CD4-positive, alpha-beta T cell (primary cell): ENCODE results near the gene RNF220. TPM values are rescaled to one million over a fixed set of nuclear protein-coding genes. Genes with fewer than 3 reads are reported as not detected.

Experiments
- ATAC-seq: fragments of 200-7000 bp; cut with Tn5 transposase; one replicate; pipeline ENCODE4 v1.10.0; 2022; ENCODE audit warnings: mild to moderate bottlenecking; ENCODE audit not compliant: poor library complexity
- CTCF ChIA-PET: fragments of 350-600 bp; sonication (Branson Sonifier 250); formaldehyde crosslinking; loops from one replicate; lab custom pipeline; 2021; ENCODE audit warnings: antibody characterized with exemption, inconsistent platforms; lab: Charles Lee
- POLR2A ChIA-PET: fragments of 350-600 bp; sonication (Branson Sonifier 250); formaldehyde crosslinking; loops from one replicate; lab custom pipeline; 2021; ENCODE audit warnings: antibody characterized with exemption, inconsistent platforms; lab: Charles Lee
- DNase-seq, 14 experiments: peaks; one replicate each; pipeline ENCODE4 v3.0.0-alpha.2; 2013 to 2020; ENCODE audit warnings: mixed read lengths in 2 of 14
- H3K27ac ChIP-seq, 2 donors: one replicate each; pipeline versions ENCODE4 v1.5.1 to v1.7.0; 2013; ENCODE audit warnings: low read length in 2 of 2, low read depth in 1 of 2, mild to moderate bottlenecking in 1 of 2
- H3K27me3 ChIP-seq, 2 experiments: 1 replicate in 1 of 2; 2 replicates in 1 of 2; pipeline versions ENCODE4 v1.6.1 to v1.7.0; 2013; ENCODE audit warnings: low read length in 2 of 2, control low read depth in 1 of 2, mild to moderate bottlenecking in 1 of 2, moderate library complexity in 1 of 2; ENCODE audit not compliant: insufficient read depth in 2 of 2, control insufficient read depth in 1 of 2
- H3K36me3 ChIP-seq: one replicate; pipeline ENCODE4 v1.6.1; 2013; ENCODE audit warnings: low read length, control low read depth; ENCODE audit not compliant: insufficient read depth
- H3K4me1 ChIP-seq: one replicate; pipeline ENCODE4 v1.6.1; 2013; ENCODE audit warnings: low read length, control low read depth; ENCODE audit not compliant: insufficient read depth
- H3K4me3 ChIP-seq: one replicate; pipeline ENCODE4 v1.5.1; 2013; ENCODE audit warnings: mild to moderate bottlenecking, low read length, moderate library complexity
- H3K9me3 ChIP-seq, 2 experiments: 1 replicate in 1 of 2; 2 replicates in 1 of 2; pipeline versions ENCODE4 v1.6.1 to v1.7.0; 2013; ENCODE audit warnings: low read length in 2 of 2, mild to moderate bottlenecking in 2 of 2, control low read depth in 1 of 2, moderate library complexity in 1 of 2; ENCODE audit not compliant: control insufficient read depth in 1 of 2, insufficient read depth in 1 of 2
- H3K27ac Mint-ChIP-seq: one replicate; pipeline ENCODE4 v1.8.0; 2020; ENCODE audit warnings: mixed read lengths
- H3K27me3 Mint-ChIP-seq: one replicate; pipeline ENCODE4 v1.8.0; 2021; ENCODE audit warnings: mixed read lengths
- H3K36me3 Mint-ChIP-seq: one replicate; pipeline ENCODE4 v1.8.0; 2021; ENCODE audit warnings: low read depth, mixed read lengths
- H3K4me1 Mint-ChIP-seq: one replicate; pipeline ENCODE4 v1.8.0; 2021; ENCODE audit warnings: low read depth, mixed read lengths
- H3K4me3 Mint-ChIP-seq: one replicate; pipeline ENCODE4 v1.8.0; 2020; ENCODE audit warnings: mild to moderate bottlenecking, mixed read lengths
- H3K9me3 Mint-ChIP-seq: one replicate; pipeline ENCODE4 v1.8.0; 2020; ENCODE audit warnings: mixed read lengths
- intact Hi-C, 2 experiments: fragments of 100-400 bp; cut with DNase I in 1 of 2; cut with micrococcal nuclease in 1 of 2; formaldehyde crosslinking; loops; one replicate each; pipeline versions ENCODE4 v1.15.1 to v1.9.0; 2023 to 2025; cut with DNase I, micrococcal nuclease
- total RNA-seq, 174 experiments: library from RNA in 2 of 174; stranded (reverse) in 2 of 174; gene quantifications; one replicate each; pipeline ENCODE4 v1.2.3 and lab custom pipeline; 2021 to 2026
- TF ChIP-seq, protein P1 (sequence below): fragments of 200-600 bp; IDR thresholded peaks from one replicate; pipeline ENCODE4 v1.8.0; 2022; ENCODE audit warnings: antibody characterized with exemption, mild to moderate bottlenecking

RNF220 gene
- total RNA-seq, 2 experiments from 2014 or later: 76.0 to 77.9 TPM

GRCh38 chr1:44596511-44596910 is 191.5 kb downstream of the RNF220 start:
- peaks cover 0 to 3% of the 10 kb centered on the region in 2 experiments for H3K27me3 ChIP-seq
- no peak overlapping the region for H3K27ac ChIP-seq
- H3K9me3 Mint-ChIP-seq: no peaks in the 10 kb centered on the region
- ChIA-PET POLR2A (no interaction called here), CTCF (interaction anchor here (0.7 kb wide), 1 partner anchor 55 kb away, joined by 3 read pairs; no protein-coding TSS in a partner anchor)
- H3K27me3 Mint-ChIP-seq: no peaks in the 10 kb centered on the region
- no peaks in the 10 kb centered on the region for H3K36me3 Mint-ChIP-seq
- H3K4me3 Mint-ChIP-seq: no peak overlapping the region
- TF ChIP-seq, protein P1, sequence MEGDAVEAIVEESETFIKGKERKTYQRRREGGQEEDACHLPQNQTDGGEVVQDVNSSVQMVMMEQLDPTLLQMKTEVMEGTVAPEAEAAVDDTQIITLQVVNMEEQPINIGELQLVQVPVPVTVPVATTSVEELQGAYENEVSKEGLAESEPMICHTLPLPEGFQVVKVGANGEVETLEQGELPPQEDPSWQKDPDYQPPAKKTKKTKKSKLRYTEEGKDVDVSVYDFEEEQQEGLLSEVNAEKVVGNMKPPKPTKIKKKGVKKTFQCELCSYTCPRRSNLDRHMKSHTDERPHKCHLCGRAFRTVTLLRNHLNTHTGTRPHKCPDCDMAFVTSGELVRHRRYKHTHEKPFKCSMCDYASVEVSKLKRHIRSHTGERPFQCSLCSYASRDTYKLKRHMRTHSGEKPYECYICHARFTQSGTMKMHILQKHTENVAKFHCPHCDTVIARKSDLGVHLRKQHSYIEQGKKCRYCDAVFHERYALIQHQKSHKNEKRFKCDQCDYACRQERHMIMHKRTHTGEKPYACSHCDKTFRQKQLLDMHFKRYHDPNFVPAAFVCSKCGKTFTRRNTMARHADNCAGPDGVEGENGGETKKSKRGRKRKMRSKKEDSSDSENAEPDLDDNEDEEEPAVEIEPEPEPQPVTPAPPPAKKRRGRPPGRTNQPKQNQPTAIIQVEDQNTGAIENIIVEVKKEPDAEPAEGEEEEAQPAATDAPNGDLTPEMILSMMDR: no peak
- no peaks in the 10 kb centered on the region for H3K9me3 ChIP-seq
- H3K27ac Mint-ChIP-seq: no peak overlapping the region
- H3K4me1 ChIP-seq: peaks cover 6% of the 10 kb centered on the region
- ATAC-seq (no peak), DNase-seq (no peak)
- intact Hi-C loops: loop anchor here in 1 of 2 experiments (5.0 kb wide), 1 partner anchor 379 kb away; no protein-coding TSS in a partner anchor
- H3K36me3 ChIP-seq: no peaks in the 10 kb centered on the region
- H3K4me1 Mint-ChIP-seq: no peaks in the 10 kb centered on the region
- no peak overlapping the region for H3K4me3 ChIP-seq

GRCh38 chr1:44598167-44598566 is 193.1 kb downstream of the RNF220 start:
- no peak for ATAC-seq
- peaks cover 0 to 3% of the 10 kb centered on the region in 2 experiments for H3K27me3 ChIP-seq
- Mint-ChIP-seq H3K36me3 (no peaks in the 10 kb centered on the region), H3K9me3 (no peaks in the 10 kb centered on the region), H3K27me3 (no peaks in the 10 kb centered on the region), H3K4me1 (no peaks in the 10 kb centered on the region), H3K27ac (no peak overlapping the region), H3K4me3 (no peak overlapping the region)
- DNase-seq: no peak
- ChIA-PET CTCF (no interaction called here), POLR2A (no interaction called here)
- no peak overlapping the region for H3K4me3 ChIP-seq
- no peaks in the 10 kb centered on the region for H3K9me3 ChIP-seq
- no peak overlapping the region for H3K27ac ChIP-seq
- no peaks in the 10 kb centered on the region for H3K36me3 ChIP-seq
- H3K4me1 ChIP-seq: peaks cover 6% of the 10 kb centered on the region
- TF ChIP-seq, protein P1: no peak
- intact Hi-C loops: loop anchor here in 1 of 2 experiments (5.0 kb wide), 1 partner anchor 381 kb away; no protein-coding TSS in a partner anchor

- TF ChIP-seq, protein P1: no peak
- peaks cover 0 to 3% of the 10 kb centered on the region in 2 experiments for H3K27me3 ChIP-seq
- Mint-ChIP-seq H3K27ac (no peak overlapping the region), H3K9me3 (no peaks in the 10 kb centered on the region), H3K4me1 (no peaks in the 10 kb centered on the region), H3K4me3 (no peak overlapping the region), H3K27me3 (no peaks in the 10 kb centered on the region), H3K36me3 (no peaks in the 10 kb centered on the region)
- no peak overlapping the region for H3K4me3 ChIP-seq
- H3K36me3 ChIP-seq: no peaks in the 10 kb centered on the region
- no peak for ATAC-seq
- no peak for DNase-seq
- no peak overlapping the region for H3K27ac ChIP-seq
- H3K4me1 ChIP-seq: no peaks in the 10 kb centered on the region
- no peaks in the 10 kb centered on the region for H3K9me3 ChIP-seq
- intact Hi-C loops: no loop called here
- ChIA-PET CTCF (no interaction called here), POLR2A (no interaction called here)
These were observed 197.9 kb downstream of the RNF220 start for GRCh38 chr1:44602634-44603628.
